Natural killer cell (primary cell): ENCODE measurements around the gene PPY. TPM values are rescaled to one million over a fixed set of nuclear protein-coding genes. Genes with fewer than 3 reads are reported as not detected.

Source experiments
- ATAC-seq, 3 donors: fragments of 150-1000 bp in 2 of 3; fragments of 200-7000 bp in 1 of 3; cut with Tn5 transposase; 1 replicate in 1 of 3; 2 replicates in 2 of 3; pipeline ENCODE4 v1.10.0; 2021; ENCODE audit warnings: mild to moderate bottlenecking in 2 of 3, moderate library complexity in 2 of 3
- DNase-seq, 2 donors: peaks; one replicate each; pipeline versions ENCODE4 v3.0.0 to v3.0.0-alpha.2; 2013 to 2021; ENCODE audit warnings: mixed read lengths in 1 of 2
- H3K27ac ChIP-seq: one replicate; pipeline ENCODE4 v1.5.1; 2013; ENCODE audit warnings: mild to moderate bottlenecking, low read length
- H3K27me3 ChIP-seq: one replicate; pipeline ENCODE4 v1.6.1; 2013; ENCODE audit warnings: low read length; ENCODE audit not compliant: control insufficient read depth, insufficient read depth
- H3K36me3 ChIP-seq: one replicate; pipeline ENCODE4 v1.6.1; 2013; ENCODE audit warnings: low read length; ENCODE audit not compliant: control insufficient read depth, insufficient read depth
- H3K4me1 ChIP-seq: one replicate; pipeline ENCODE4 v1.6.1; 2013; ENCODE audit warnings: low read length; ENCODE audit not compliant: control insufficient read depth, insufficient read depth
- H3K4me3 ChIP-seq: one replicate; pipeline ENCODE4 v1.5.1; 2013; ENCODE audit warnings: low read length
- H3K9me3 ChIP-seq: one replicate; pipeline ENCODE4 v1.6.1; 2013; ENCODE audit warnings: low read length; ENCODE audit not compliant: control insufficient read depth, insufficient read depth
- H3K27ac Mint-ChIP-seq, 2 donors: one replicate each; pipeline ENCODE4 v1.8.0; 2022; ENCODE audit warnings: mild to moderate bottlenecking in 2 of 2, mixed read lengths in 2 of 2, moderate library complexity in 1 of 2
- H3K27me3 Mint-ChIP-seq, 2 donors: one replicate each; pipeline ENCODE4 v1.8.0; 2022; ENCODE audit warnings: low read depth in 2 of 2, mixed read lengths in 2 of 2
- H3K36me3 Mint-ChIP-seq: one replicate; pipeline ENCODE4 v1.8.0; 2022; ENCODE audit warnings: mixed read lengths
- H3K4me1 Mint-ChIP-seq, 2 donors: one replicate each; pipeline ENCODE4 v1.8.0; 2022; ENCODE audit warnings: mixed read lengths in 2 of 2
- H3K4me3 Mint-ChIP-seq: one replicate; pipeline ENCODE4 v1.8.0; 2022; ENCODE audit warnings: mild to moderate bottlenecking, moderate library complexity, mixed read lengths
- H3K9me3 Mint-ChIP-seq, 2 donors: one replicate each; pipeline ENCODE4 v1.8.0; 2022; ENCODE audit warnings: mixed read lengths in 2 of 2
- CTCF ChIP-seq: fragments of 200-600 bp; IDR thresholded peaks from one replicate; pipeline ENCODE4 v1.8.0; 2022; ENCODE audit warnings: antibody characterized with exemption
- whole genome bisulfite sequencing: methylation state at CpG from one replicate; pipeline ENCODE4 v1.1.7; 2013; ENCODE audit warnings: missing lambda C conversion rate; ENCODE audit not compliant: insufficient coverage; 5-methylcytosine and 5-hydroxymethylcytosine counted together
- intact Hi-C: fragments of 100-400 bp; cut with micrococcal nuclease; formaldehyde crosslinking; loops from one replicate; pipeline ENCODE4 v1.14.2; 2022
- total RNA-seq, 4 donors: library from RNA; stranded (reverse); fragments of 120-200 nt in 1 of 4; gene quantifications; one replicate each; pipeline versions ENCODE4 v1.2.3 to v1.2.4, GENCODE V29; 2013 to 2022

Gene PPY
- total RNA-seq, 3 donors from 2014 or later (not counting 1 experiment from before 2014, with no cell fraction given): not detected

- no peak overlapping the region for H3K27ac ChIP-seq
- Mint-ChIP-seq H3K27ac (peak overlapping the region in 1 of 2 donors; percentile 23), H3K9me3 (no peaks in the 10 kb centered on the region), H3K4me1 (peaks cover 0 to 9% of the 10 kb centered on the region in 2 donors), H3K27me3 (peaks cover 0 to 9% of the 10 kb centered on the region in 2 donors), H3K4me3 (peak overlapping the region; percentile 67), H3K36me3 (no peaks in the 10 kb centered on the region)
- H3K27me3 ChIP-seq: peaks cover 2% of the 10 kb centered on the region
- ATAC-seq (no peak), DNase-seq (no peak)
- peak; percentile 9 for TF ChIP-seq CTCF
- WGBS: 60% methylated on average over 13 of the region's 13 CpGs
- intact Hi-C loops: no loop called here
- peaks cover 18% of the 10 kb centered on the region for H3K4me1 ChIP-seq
- H3K4me3 ChIP-seq: peak overlapping the region; percentile 41
- no peaks in the 10 kb centered on the region for H3K36me3 ChIP-seq
- no peaks in the 10 kb centered on the region for H3K9me3 ChIP-seq
Measured at GRCh38 chr17:43918026-43918389, 24.3 kb downstream of the PPY start.

GRCh38 chr17:43917348-43918025 lies 24.8 kb downstream of the PPY start:
- DNase-seq (peak in 1 of 2 donors; percentile 72), ATAC-seq (peak; percentile 45 to 86 (median 69))
- Mint-ChIP-seq H3K4me3 (peak overlapping the region; percentile 67), H3K36me3 (no peaks in the 10 kb centered on the region), H3K27me3 (peaks cover 0 to 9% of the 10 kb centered on the region in 2 donors), H3K27ac (peak overlapping the region in 1 of 2 donors; percentile 23), H3K9me3 (no peaks in the 10 kb centered on the region), H3K4me1 (peaks cover 0 to 9% of the 10 kb centered on the region in 2 donors)
- peaks cover 2% of the 10 kb centered on the region for H3K27me3 ChIP-seq
- 7% methylated on average over 43 of the region's 43 CpGs for WGBS
- H3K4me3 ChIP-seq: peak overlapping the region; percentile 41
- H3K27ac ChIP-seq: no peak overlapping the region
- peak; percentile 21 for TF ChIP-seq CTCF
- no peaks in the 10 kb centered on the region for H3K9me3 ChIP-seq
- intact Hi-C loops: no loop called here
- H3K36me3 ChIP-seq: no peaks in the 10 kb centered on the region
- H3K4me1 ChIP-seq: peaks cover 18% of the 10 kb centered on the region

DNA sequence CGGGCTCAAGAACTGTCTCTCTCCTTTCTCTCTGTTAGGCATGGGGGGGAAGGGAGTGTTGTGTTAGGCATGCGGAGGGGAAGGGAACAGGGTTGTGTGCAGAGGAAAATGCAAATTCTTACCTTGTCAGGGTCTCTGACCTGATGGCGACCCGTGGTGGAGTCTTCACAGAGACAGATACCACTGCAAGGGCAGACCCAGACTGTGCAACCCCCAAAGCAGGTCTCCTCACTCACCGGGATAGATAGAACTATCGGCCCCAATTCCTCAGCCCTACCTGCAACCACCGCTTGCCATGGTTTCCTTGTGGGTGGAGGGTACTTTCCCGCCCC lies 25.3 kb downstream of the PPY start:
- no peak for TF ChIP-seq CTCF
- peak in 1 of 3 donors; percentile 4 for ATAC-seq
- intact Hi-C loops: no loop called here
- Histone ChIP-seq H3K36me3 (no peaks in the 10 kb centered on the region), H3K9me3 (no peaks in the 10 kb centered on the region), H3K27me3 (peaks cover 2% of the 10 kb centered on the region), H3K4me3 (peak overlapping the region; percentile 41), H3K4me1 (peaks cover 18% of the 10 kb centered on the region), H3K27ac (no peak overlapping the region)
- Mint-ChIP-seq H3K27me3 (peaks cover 0 to 6% of the 10 kb centered on the region in 2 donors), H3K27ac (no peak overlapping the region), H3K4me3 (peak overlapping the region; percentile 67), H3K9me3 (no peaks in the 10 kb centered on the region), H3K36me3 (no peaks in the 10 kb centered on the region), H3K4me1 (peaks cover 0 to 9% of the 10 kb centered on the region in 2 donors)
- 48% methylated on average over 7 of the region's 8 CpGs for WGBS
- DNase-seq: no peak

GRCh38 chr17:43916385-43916784 lies 25.9 kb downstream of the PPY start:
- Histone ChIP-seq H3K9me3 (no peaks in the 10 kb centered on the region), H3K4me1 (peaks cover 18% of the 10 kb centered on the region), H3K27me3 (peaks cover 2% of the 10 kb centered on the region), H3K4me3 (no peak overlapping the region), H3K27ac (no peak overlapping the region), H3K36me3 (no peaks in the 10 kb centered on the region)
- Mint-ChIP-seq H3K4me3 (peak overlapping the region; percentile 40), H3K4me1 (peaks cover 0 to 9% of the 10 kb centered on the region in 2 donors), H3K9me3 (no peaks in the 10 kb centered on the region), H3K27me3 (peaks cover 0 to 6% of the 10 kb centered on the region in 2 donors), H3K36me3 (no peaks in the 10 kb centered on the region), H3K27ac (no peak overlapping the region)
- 96% methylated on average over 4 of the region's 4 CpGs for WGBS
- ATAC-seq (no peak), DNase-seq (no peak)
- intact Hi-C loops: no loop called here
- TF ChIP-seq CTCF: no peak
